MG63 (cell line): ENCODE data around the gene ZNF628. TPM values are rescaled to one million over a fixed set of nuclear protein-coding genes. Genes with fewer than 3 reads are reported as not detected.

ENCODE experiments used
- DNase-seq: peaks from one replicate; pipeline ENCODE4 v3.0.0-alpha.2; 2020
- H3K27me3 ChIP-seq: fragments of 250-450 bp; sonication (Bioruptor Pico); 2 replicates; pipeline ENCODE4 v1.5.1; 2020; ENCODE audit warnings: mild to moderate bottlenecking, moderate library complexity
- H3K36me3 ChIP-seq: fragments of 250-450 bp; sonication (Bioruptor Pico); 2 replicates; pipeline ENCODE4 v1.5.1; 2020; ENCODE audit warnings: mild to moderate bottlenecking, moderate library complexity
- H3K4me3 ChIP-seq: fragments of 250-450 bp; sonication (Bioruptor Pico); 2 replicates; pipeline ENCODE4 v1.5.1; 2020; ENCODE audit warnings: mild to moderate bottlenecking, moderate library complexity
- H3K9me3 ChIP-seq: fragments of 250-450 bp; sonication (Bioruptor Pico); 2 replicates; pipeline ENCODE4 v1.5.1; 2020; ENCODE audit warnings: mild to moderate bottlenecking, moderate library complexity
- total RNA-seq: library from RNA; depleted of rRNA; stranded (reverse); fragments of >200 nt; shearing (Covaris generic); gene quantifications from 2 replicates; pipeline ENCODE4 v1.2.3, GENCODE V29; 2014; ENCODE audit warnings: low replicate concordance; rRNA removed

Gene ZNF628
- total RNA-seq, 1 experiment from 2014 or later, result 4.0 TPM

DNA sequence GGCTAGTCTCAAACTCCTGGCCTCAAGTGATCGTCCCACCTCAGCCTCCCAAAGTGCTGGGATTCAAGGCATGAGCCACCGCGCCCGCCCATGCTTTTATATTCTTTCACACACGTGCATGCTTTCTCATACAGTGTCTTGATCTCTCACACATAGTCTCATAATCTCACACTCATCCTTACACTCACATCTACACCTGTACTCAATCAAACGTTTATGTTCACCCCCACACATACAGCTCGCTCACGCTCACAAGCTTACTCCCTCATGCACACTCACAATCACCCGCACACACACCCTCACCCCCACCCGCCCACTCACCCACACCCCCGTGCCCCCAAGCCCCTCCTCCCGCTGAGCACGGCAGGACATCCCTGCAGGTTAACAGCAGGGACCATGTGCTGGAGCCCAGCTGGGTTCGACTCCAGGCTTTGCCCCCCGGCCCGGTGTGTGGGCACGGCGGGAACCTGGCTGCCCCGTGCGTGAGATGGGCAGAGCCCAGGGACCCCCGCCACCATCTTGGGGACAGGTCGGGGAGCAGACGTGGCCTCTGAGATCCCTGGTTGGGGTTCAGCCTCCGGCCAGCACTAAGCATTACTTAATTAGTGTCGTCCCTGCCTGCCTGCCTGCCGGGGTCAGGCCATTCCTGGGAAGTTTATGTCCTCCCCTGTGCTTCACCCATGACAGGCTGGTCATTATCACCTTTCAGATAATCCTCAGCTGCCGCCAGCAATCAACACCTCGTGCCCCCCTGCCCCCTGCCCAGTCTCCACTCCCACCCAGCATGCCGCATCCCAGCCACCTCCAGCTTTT is 49.1 kb downstream of the ZNF628 start:
- no peak for DNase-seq
- no peak overlapping the region for H3K4me3 ChIP-seq
- no peaks in the 10 kb centered on the region; the same call in 1 of the 2 replicates for H3K9me3 ChIP-seq
- no peaks in the 10 kb centered on the region for H3K27me3 ChIP-seq
- H3K36me3 ChIP-seq, result no peaks in the 10 kb centered on the region

DNA sequence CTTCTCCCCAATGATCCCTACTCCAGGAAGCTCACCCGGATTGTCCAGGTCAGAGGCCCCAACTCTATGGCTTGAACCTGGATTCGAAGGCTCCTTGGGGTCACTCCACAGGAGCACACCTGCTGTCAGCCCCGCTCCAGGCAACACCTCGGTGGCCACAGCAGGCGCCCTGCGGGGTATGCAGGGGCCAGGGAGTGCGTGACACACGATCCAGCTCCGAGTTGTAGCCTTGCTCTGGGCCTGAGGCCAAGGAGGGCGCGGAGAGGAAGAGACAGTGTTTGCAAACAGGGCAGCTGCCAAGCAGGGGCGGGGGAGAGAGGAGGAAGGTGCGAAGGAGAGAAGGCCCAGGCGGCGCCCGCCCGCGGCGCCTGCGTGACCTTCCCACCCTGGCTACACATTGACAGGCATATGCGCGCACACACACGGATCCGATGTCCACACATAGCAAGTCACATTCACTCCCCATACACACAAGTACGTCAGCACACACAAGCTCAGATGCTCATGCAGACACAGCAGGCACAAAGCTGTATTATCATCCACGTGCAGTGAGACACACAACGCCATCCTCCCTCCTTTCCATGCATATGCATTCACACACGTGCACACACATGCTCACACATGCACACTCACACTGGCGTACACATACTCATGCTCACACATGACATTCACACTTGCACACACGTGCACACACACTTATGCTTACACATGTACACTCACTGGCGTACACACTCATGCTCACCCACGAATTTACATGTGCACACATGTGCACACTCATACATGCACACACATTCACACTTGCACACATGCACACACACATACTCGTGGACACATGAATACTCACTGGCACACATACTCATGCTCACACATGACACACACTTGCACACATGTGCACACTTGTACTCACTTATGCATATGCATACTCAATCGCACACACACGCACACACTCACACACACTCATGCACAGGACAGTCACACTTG is 50.1 kb downstream of the ZNF628 start:
- no peaks in the 10 kb centered on the region; the same call in 1 of the 2 replicates for H3K9me3 ChIP-seq
- peak; percentile 98 for DNase-seq
- H3K36me3 ChIP-seq, result no peaks in the 10 kb centered on the region
- H3K4me3 ChIP-seq, result no peak overlapping the region
- no peaks in the 10 kb centered on the region for H3K27me3 ChIP-seq

DNA sequence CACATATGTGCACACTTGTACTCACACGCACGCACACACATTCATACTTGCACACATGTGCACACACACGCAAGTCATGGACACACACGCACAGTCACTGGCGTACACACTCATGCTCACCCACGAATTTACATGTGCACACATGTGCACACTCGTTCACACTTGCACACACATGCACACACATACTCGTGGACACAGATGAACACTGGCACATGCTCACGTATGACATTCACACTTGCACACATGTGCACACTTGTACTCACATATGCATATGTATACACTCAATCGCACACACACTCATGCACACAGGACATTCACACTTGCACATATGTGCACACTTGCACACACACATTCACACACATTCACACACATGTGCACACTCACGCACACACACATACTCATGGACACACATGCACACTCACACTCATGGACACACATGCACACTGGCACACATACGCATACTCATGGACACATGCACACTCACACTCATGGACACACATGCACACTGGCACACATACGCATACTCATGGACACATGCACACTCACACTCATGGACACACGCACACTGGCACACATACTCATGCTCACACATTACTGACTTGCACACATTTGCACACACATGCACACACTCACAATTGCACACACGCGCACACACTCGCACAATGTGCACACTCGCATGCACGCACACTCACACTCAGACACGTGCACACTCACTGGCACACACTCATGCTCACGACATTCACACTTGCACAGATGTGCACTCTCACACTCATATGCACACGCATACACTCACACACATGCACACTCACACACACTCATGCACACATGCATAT is 51.0 kb downstream of the ZNF628 start:
- Histone ChIP-seq H3K27me3 (no peaks in the 10 kb centered on the region), H3K9me3 (no peaks in the 10 kb centered on the region; the same call in 1 of the 2 replicates), H3K4me3 (no peak overlapping the region), H3K36me3 (no peaks in the 10 kb centered on the region)
- DNase-seq, result no peak

DNA sequence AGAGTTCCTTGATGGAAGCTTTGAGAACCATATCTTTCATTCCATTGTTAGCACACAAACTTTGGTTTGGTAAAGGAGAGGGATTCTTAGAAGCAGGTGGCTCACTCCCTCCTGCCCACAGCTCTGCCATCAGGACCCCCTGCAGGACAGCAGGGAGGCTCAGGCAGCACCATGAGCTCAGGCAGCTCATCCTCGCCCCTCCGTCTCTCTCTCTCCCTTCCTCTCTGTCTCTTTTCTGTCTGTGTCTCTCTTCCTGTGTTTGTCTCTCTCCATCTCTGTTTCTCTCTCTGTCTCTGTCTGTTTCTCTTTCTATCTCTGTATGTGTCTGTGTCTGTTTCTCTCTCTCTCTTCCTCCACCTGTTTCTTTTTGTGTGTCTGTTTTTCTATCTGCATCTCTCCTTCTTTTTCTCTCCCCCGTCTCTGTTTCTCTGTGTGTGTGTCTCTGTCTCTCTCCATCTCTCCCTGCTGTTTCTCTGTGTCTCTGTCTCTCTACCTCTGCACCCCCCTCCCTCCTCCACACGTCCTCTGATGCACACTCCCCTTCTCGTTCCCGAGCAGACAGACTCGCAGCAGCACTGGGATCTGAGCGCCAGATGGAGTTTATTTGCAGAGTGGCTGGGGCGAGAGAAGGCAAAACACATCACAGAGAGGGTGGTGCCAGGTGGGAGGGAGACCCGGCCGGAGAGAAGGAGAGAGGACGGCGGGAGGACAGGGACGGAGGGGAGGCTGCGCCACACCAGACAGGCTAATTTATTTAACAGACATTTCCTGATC is 51.8 kb downstream of the ZNF628 start:
- Histone ChIP-seq H3K9me3 (no peaks in the 10 kb centered on the region; the same call in 1 of the 2 replicates), H3K27me3 (no peaks in the 10 kb centered on the region), H3K36me3 (no peaks in the 10 kb centered on the region), H3K4me3 (no peak overlapping the region)
- DNase-seq, result no peak

DNA sequence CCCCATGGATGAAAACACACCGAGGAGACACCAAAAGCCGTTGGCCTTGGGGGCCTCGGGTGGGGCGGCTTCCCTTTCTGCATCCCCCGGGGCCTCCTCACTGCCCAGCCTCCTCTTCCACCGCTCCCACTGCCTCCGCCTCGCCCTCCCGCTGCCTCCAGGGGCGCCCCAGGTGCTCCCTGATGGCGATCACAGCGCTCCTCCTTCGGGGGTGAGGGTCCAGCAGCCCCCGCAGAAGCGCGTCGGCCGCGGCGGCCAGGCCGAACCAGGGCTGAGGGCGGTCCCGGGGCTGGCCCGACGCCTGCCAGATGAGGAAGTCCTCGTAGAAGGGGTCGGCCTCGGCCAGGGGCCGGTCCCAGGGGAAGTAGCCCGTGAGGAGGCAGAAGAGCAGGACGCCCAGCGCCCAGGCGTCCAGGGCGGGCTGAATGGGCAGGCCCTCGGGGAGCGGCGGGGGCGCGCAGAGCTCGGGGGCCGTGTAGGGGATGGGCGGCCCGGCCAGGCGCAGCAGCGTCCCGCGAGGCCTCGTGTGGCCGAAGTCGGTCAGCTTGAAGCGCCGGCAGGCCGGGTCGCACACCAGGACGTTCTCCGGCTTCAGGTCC is 53.3 kb downstream of the ZNF628 start:
- no peak for DNase-seq
- Histone ChIP-seq H3K27me3 (no peaks in the 10 kb centered on the region), H3K36me3 (no peaks in the 10 kb centered on the region), H3K4me3 (no peak overlapping the region), H3K9me3 (no peaks in the 10 kb centered on the region; the same call in 1 of the 2 replicates)

DNA sequence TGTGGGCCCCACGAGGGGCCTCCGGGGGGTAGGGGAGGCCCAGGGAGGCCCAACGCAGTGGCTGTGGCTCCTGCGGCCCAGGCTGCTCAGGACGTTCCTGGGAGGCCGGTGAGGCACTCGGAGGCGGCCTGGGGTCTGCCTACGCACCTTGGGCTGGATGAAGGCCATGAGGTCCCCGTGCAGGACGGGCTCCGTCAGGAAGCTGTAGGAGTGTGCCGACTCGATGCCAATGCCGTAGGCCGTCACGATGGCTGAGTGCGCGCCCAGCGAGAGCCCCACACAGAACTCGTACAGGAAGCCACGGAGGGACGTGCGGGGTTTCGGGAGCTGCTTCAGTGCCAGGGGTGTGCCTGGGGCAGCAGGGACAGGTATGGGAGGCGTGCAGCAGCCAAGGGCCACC is 54.6 kb downstream of the ZNF628 start:
- DNase-seq, result no peak
- Histone ChIP-seq H3K9me3 (no peaks in the 10 kb centered on the region; the same call in 1 of the 2 replicates), H3K27me3 (no peaks in the 10 kb centered on the region), H3K36me3 (no peaks in the 10 kb centered on the region), H3K4me3 (no peak overlapping the region)

Other genes starting within 250 kb of the ZNF628 start
- 0.16 TPM in 1 of 2 replicates, not detected in the other for gene TMEM86B, start 247.9 kb upstream of the ZNF628 start, total RNA-seq
- gene PPP6R1, start 217.6 kb upstream of the ZNF628 start, total RNA-seq, result 59.5 and 102 TPM in 2 replicates
- 64.6 and 122 TPM in 2 replicates for gene HSPBP1, start 196.5 kb upstream of the ZNF628 start, total RNA-seq
- 0.89 TPM in 1 of 2 replicates, not detected in the other for gene BRSK1, start 192.6 kb upstream of the ZNF628 start, total RNA-seq
- gene TMEM150B, start 151.3 kb upstream of the ZNF628 start, total RNA-seq, result not detected in 2 replicates
- gene KMT5C, start 136.7 kb upstream of the ZNF628 start, total RNA-seq, result 2.8 and 11.1 TPM in 2 replicates
- not detected in 2 replicates for gene COX6B2, start 121.9 kb upstream of the ZNF628 start, total RNA-seq
- gene GARIN5B, start 113.4 kb upstream of the ZNF628 start, total RNA-seq, result not detected in 2 replicates
- 0.95 TPM in 1 of 2 replicates, not detected in the other for gene IL11, start 106.2 kb upstream of the ZNF628 start, total RNA-seq
- not detected in 2 replicates for gene TMEM190, start 99.8 kb upstream of the ZNF628 start, total RNA-seq
- gene TMEM238, start 92.3 kb upstream of the ZNF628 start, total RNA-seq, result 3.5 TPM in 1 of 2 replicates, not detected in the other
- 127 and 409 TPM in 2 replicates for gene RPL28, start 90.7 kb upstream of the ZNF628 start, total RNA-seq
- 369 and 440 TPM in 2 replicates for gene UBE2S, start 68.8 kb upstream of the ZNF628 start, total RNA-seq
- gene SHISA7, start 33.3 kb upstream of the ZNF628 start, total RNA-seq, result not detected in 2 replicates
- 149 and 180 TPM in 2 replicates for gene ISOC2, start 15.0 kb upstream of the ZNF628 start, total RNA-seq
- not detected in 2 replicates for gene C19orf85, start 11.9 kb upstream of the ZNF628 start, total RNA-seq
- 19.7 and 35.1 TPM in 2 replicates for gene NAT14, start 8.6 kb downstream of the ZNF628 start, total RNA-seq
- 1.4 TPM in 1 of 2 replicates, not detected in the other for gene SSC5D, start 11.8 kb downstream of the ZNF628 start, total RNA-seq
- 0.20 TPM in 1 of 2 replicates, not detected in the other for gene SBK2, start 60.5 kb downstream of the ZNF628 start, total RNA-seq
- 0.43 TPM in 1 of 2 replicates, not detected in the other for gene SBK3, start 68.9 kb downstream of the ZNF628 start, total RNA-seq
- 7.2 and 8.6 TPM in 2 replicates for gene ZNF579, start 104.2 kb downstream of the ZNF628 start, total RNA-seq
- 2.9 and 4.0 TPM in 2 replicates for gene FIZ1, start 122.9 kb downstream of the ZNF628 start, total RNA-seq
- gene ZNF524, start 123.7 kb downstream of the ZNF628 start, total RNA-seq, result 7.9 and 22.4 TPM in 2 replicates
- gene ZNF865, start 129.0 kb downstream of the ZNF628 start, total RNA-seq, result 0.66 and 0.69 TPM in 2 replicates
- gene ZNF784, start 147.9 kb downstream of the ZNF628 start, total RNA-seq, result 9.0 and 12.6 TPM in 2 replicates
- gene ZNF580, start 164.4 kb downstream of the ZNF628 start, total RNA-seq, result 7.5 and 8.0 TPM in 2 replicates
- gene ZNF581, start 167.0 kb downstream of the ZNF628 start, total RNA-seq, result 8.7 and 17.5 TPM in 2 replicates
- 1.3 and 4.8 TPM in 2 replicates for gene CCDC106, start 171.6 kb downstream of the ZNF628 start, total RNA-seq
- 128 and 226 TPM in 2 replicates for gene U2AF2, start 178.4 kb downstream of the ZNF628 start, total RNA-seq
- gene EPN1, start 198.6 kb downstream of the ZNF628 start, total RNA-seq, result 57.1 and 158 TPM in 2 replicates